Suprapubic skin (tissue), 4 donors: ENCODE measurements around the gene CCDC150. TPM values are rescaled to one million over a fixed set of nuclear protein-coding genes. Genes with fewer than 3 reads are reported as not detected.

Experiments
- DNase-seq, 2 donors: peaks; one replicate each; pipeline ENCODE4 v3.0.0-alpha.2; 2019; ENCODE audit warnings: low spot score in 2 of 2
- H3K27ac ChIP-seq: fragments of 200-600 bp; sonication (generic); one replicate; pipeline ENCODE4 v1.5.1; 2019
- H3K27me3 ChIP-seq: fragments of 200-600 bp; sonication (generic); one replicate; pipeline ENCODE4 v1.5.1; 2019
- H3K36me3 ChIP-seq: fragments of 200-600 bp; sonication (generic); one replicate; pipeline ENCODE4 v1.5.1; 2019
- H3K4me1 ChIP-seq: fragments of 200-600 bp; sonication (generic); one replicate; pipeline ENCODE4 v1.5.1; 2019
- H3K4me3 ChIP-seq: fragments of 200-600 bp; sonication (generic); one replicate; pipeline ENCODE4 v1.5.1; 2019; ENCODE audit warnings: mild to moderate bottlenecking
- H3K9me3 ChIP-seq: fragments of 200-600 bp; sonication (generic); one replicate; pipeline ENCODE4 v1.5.1; 2019
- EP300 ChIP-seq: sonication (generic); formaldehyde crosslinking; IDR thresholded peaks from one replicate; pipeline ENCODE4 v1.6.1; 2017; ENCODE audit warnings: antibody characterized with exemption
- POLR2A ChIP-seq, 2 donors: fragments of 450-650 bp; IDR thresholded peaks; one replicate each; pipeline ENCODE4 v1.6.1; 2017; ENCODE audit warnings: antibody characterized with exemption in 2 of 2, mild to moderate bottlenecking in 2 of 2, moderate library complexity in 2 of 2
- POLR2AphosphoS5 ChIP-seq, 3 donors: sonication (generic); formaldehyde crosslinking; IDR thresholded peaks; one replicate each; pipeline ENCODE4 v1.6.1; 2017; ENCODE audit warnings: antibody characterized with exemption in 3 of 3
- WGBS: methylation state at CpG from one replicate; pipeline ENCODE4 v1.1.5; 2018; 5-methylcytosine and 5-hydroxymethylcytosine counted together
- total RNA-seq, 4 donors: library from RNA; depleted of rRNA; stranded (reverse); fragments of >200 nt; gene quantifications; one replicate each; pipeline ENCODE4 v1.1.0, GENCODE V29; 2016
- TF ChIP-seq, protein P1 (sequence below), 2 donors: fragments of 200-600 bp in 1 of 2; fragments of 450-650 bp in 1 of 2; sonication (generic) in 1 of 2; IDR thresholded peaks; one replicate each; pipeline ENCODE4 v1.5.1; 2016 to 2019; ENCODE audit warnings: antibody characterized with exemption in 2 of 2, mild to moderate bottlenecking in 1 of 2, moderate library complexity in 1 of 2

The CCDC150 gene
- total RNA-seq, 4 donors from 2014 or later = 2.0 to 6.7 (median 3.1) TPM

- no peak for DNase-seq
- TF ChIP-seq EP300 = no peak
- TF ChIP-seq, protein P1, sequence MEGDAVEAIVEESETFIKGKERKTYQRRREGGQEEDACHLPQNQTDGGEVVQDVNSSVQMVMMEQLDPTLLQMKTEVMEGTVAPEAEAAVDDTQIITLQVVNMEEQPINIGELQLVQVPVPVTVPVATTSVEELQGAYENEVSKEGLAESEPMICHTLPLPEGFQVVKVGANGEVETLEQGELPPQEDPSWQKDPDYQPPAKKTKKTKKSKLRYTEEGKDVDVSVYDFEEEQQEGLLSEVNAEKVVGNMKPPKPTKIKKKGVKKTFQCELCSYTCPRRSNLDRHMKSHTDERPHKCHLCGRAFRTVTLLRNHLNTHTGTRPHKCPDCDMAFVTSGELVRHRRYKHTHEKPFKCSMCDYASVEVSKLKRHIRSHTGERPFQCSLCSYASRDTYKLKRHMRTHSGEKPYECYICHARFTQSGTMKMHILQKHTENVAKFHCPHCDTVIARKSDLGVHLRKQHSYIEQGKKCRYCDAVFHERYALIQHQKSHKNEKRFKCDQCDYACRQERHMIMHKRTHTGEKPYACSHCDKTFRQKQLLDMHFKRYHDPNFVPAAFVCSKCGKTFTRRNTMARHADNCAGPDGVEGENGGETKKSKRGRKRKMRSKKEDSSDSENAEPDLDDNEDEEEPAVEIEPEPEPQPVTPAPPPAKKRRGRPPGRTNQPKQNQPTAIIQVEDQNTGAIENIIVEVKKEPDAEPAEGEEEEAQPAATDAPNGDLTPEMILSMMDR (IDR thresholded peaks at IDR 0.05) = no peak
- TF ChIP-seq POLR2A (IDR thresholded peaks at IDR 0.05) = no peak
- no peak for TF ChIP-seq POLR2AphosphoS5 (IDR thresholded peaks at IDR 0.05)
- Histone ChIP-seq H3K27ac (no peak overlapping the region), H3K36me3 (no peaks in the 10 kb centered on the region), H3K4me3 (no peak overlapping the region), H3K27me3 (no peaks in the 10 kb centered on the region), H3K9me3 (peaks cover 7% of the 10 kb centered on the region), H3K4me1 (no peaks in the 10 kb centered on the region)
- WGBS = 70% methylated on average over 4 of the region's 4 CpGs
Measured at GRCh38 chr2:196651387-196652094, 12.0 kb downstream of the CCDC150 start.

- no peak overlapping the region for H3K4me3 ChIP-seq
- no peaks in the 10 kb centered on the region for H3K27me3 ChIP-seq
- no peaks in the 10 kb centered on the region for H3K36me3 ChIP-seq
- no peaks in the 10 kb centered on the region for H3K4me1 ChIP-seq
- H3K9me3 ChIP-seq = peaks cover 7% of the 10 kb centered on the region
- TF ChIP-seq POLR2AphosphoS5 (IDR thresholded peaks at IDR 0.05) (no peak), EP300 (no peak), POLR2A (IDR thresholded peaks at IDR 0.05) (no peak)
- TF ChIP-seq, protein P1 (IDR thresholded peaks at IDR 0.05) = no peak
- H3K27ac ChIP-seq = no peak overlapping the region
- no peak for DNase-seq
- WGBS = 90% methylated on average over 1 of the region's 1 CpG
Measured at GRCh38 chr2:196652869-196653268, 13.4 kb downstream of the CCDC150 start.

DNA sequence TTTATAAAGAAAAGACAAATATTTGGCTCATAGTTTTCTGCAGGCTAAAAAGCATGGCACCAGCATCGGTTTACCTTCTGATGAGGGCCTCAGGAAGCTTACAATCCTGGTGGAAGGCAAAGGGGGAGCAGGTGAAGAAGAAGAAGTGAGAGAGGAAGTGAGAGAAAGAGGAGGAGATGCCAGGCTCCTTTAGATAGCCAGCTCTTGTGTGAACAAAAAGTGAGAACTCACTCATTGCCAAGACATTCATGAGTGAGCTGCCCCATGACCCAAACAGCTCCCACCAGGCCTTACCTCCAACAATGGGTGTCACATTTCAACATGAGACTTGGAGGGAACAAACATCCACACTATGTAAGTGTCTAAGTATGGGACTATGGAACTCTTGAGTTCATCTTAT, 14.3 kb downstream of the CCDC150 start:
- 91% methylated on average over 1 of the region's 1 CpG for WGBS
- H3K9me3 ChIP-seq = peaks cover 7% of the 10 kb centered on the region
- no peaks in the 10 kb centered on the region for H3K4me1 ChIP-seq
- no peaks in the 10 kb centered on the region for H3K27me3 ChIP-seq
- no peaks in the 10 kb centered on the region for H3K36me3 ChIP-seq
- no peak overlapping the region for H3K4me3 ChIP-seq
- H3K27ac ChIP-seq = no peak overlapping the region
- DNase-seq = no peak
- no peak for TF ChIP-seq EP300
- no peak for TF ChIP-seq POLR2AphosphoS5 (IDR thresholded peaks at IDR 0.05)
- TF ChIP-seq POLR2A (IDR thresholded peaks at IDR 0.05) = no peak
- TF ChIP-seq, protein P1 (IDR thresholded peaks at IDR 0.05) = no peak

DNA sequence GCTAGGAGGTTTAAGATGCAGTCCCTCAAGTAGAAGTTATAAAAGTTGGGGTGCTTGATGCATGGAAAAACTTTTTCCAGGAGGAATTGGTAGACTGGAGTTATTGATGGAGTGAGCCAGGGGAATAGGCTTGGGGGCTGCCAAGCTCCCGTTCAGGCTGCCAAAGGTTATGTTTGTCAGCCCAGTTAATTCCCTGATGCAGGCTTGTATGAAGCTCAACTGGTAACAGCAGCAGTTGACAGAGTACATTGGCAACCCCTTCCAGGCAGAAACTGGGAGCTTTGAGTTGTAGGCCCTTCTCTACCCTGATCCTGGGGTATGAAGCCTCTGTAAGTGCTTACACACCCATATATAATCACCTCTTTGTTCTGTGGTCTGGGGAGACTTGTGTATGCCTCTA, 16.2 kb downstream of the CCDC150 start:
- no peaks in the 10 kb centered on the region for H3K4me1 ChIP-seq
- TF ChIP-seq EP300 (no peak), POLR2AphosphoS5 (IDR thresholded peaks at IDR 0.05) (no peak), POLR2A (IDR thresholded peaks at IDR 0.05) (no peak)
- TF ChIP-seq, protein P1 (IDR thresholded peaks at IDR 0.05) = no peak
- H3K27ac ChIP-seq = no peak overlapping the region
- H3K4me3 ChIP-seq = no peak overlapping the region
- no peaks in the 10 kb centered on the region for H3K27me3 ChIP-seq
- WGBS = 62% methylated on average over 1 of the region's 1 CpG
- no peak for DNase-seq
- no peaks in the 10 kb centered on the region for H3K36me3 ChIP-seq
- peaks cover 7% of the 10 kb centered on the region for H3K9me3 ChIP-seq

- Histone ChIP-seq H3K4me1 (no peaks in the 10 kb centered on the region), H3K27me3 (no peaks in the 10 kb centered on the region), H3K36me3 (no peaks in the 10 kb centered on the region), H3K4me3 (no peak overlapping the region), H3K9me3 (peaks cover 6% of the 10 kb centered on the region), H3K27ac (no peak overlapping the region)
- TF ChIP-seq EP300 (no peak), POLR2AphosphoS5 (IDR thresholded peaks at IDR 0.05) (no peak), POLR2A (IDR thresholded peaks at IDR 0.05) (no peak)
- TF ChIP-seq, protein P1 (IDR thresholded peaks at IDR 0.05) = no peak
- WGBS = 87% methylated on average over 2 of the region's 2 CpGs
- DNase-seq = no peak
Measured at GRCh38 chr2:196657333-196657732, 17.8 kb downstream of the CCDC150 start.
